K562 (cell line): ENCODE data around the gene CD300A. TPM values are rescaled to one million over a fixed set of nuclear protein-coding genes. Genes with fewer than 3 reads are reported as not detected.

Experiments
- ATF7 ChIP-seq: fragments of 450-650 bp; IDR thresholded peaks from 2 replicates; pipeline ENCODE4 v1.7.1; 2014; ENCODE audit warnings: mild to moderate bottlenecking, moderate library complexity
- CREM ChIP-seq: IDR thresholded peaks from 2 replicates; pipeline ENCODE4 v1.6.1; 2014; ENCODE audit warnings: antibody characterized with exemption, low read depth
- ETS2 ChIP-seq: IDR thresholded peaks from 2 replicates; pipeline ENCODE4 v1.6.1; 2016; ENCODE audit warnings: borderline replicate concordance, missing genetic modification characterization, mild to moderate bottlenecking, moderate library complexity, missing compliant biosample characterization; ENCODE audit not compliant: poor library complexity, severe bottlenecking
- HNRNPL ChIP-seq: fragments of 200-400 bp; formaldehyde crosslinking; IDR thresholded peaks from 2 replicates; pipeline ENCODE4 v1.6.1; 2017; ENCODE audit warnings: low read depth, mild to moderate bottlenecking, low read length
- LARP7 ChIP-seq: fragments of 450-650 bp; IDR thresholded peaks from 2 replicates; pipeline ENCODE4 v1.6.1; 2016
- LCOR ChIP-seq: sonication (generic); formaldehyde crosslinking; IDR thresholded peaks from 2 replicates; pipeline ENCODE4 v1.8.0; 2022; ENCODE audit warnings: mild to moderate bottlenecking, missing genetic modification reagents
- MYC ChIP-seq, 2 experiments: fragments of 250-450 bp in 1 of 2; sonication (Bioruptor Pico) in 1 of 2; IDR thresholded peaks; 2 replicates each; pipeline versions ENCODE4 v1.5.1 to v1.6.1; 2012 to 2021; ENCODE audit warnings: low read depth in 2 of 2, borderline replicate concordance in 1 of 2, improper control_type of control experiment in 1 of 2, low read length in 1 of 2, mild to moderate bottlenecking in 1 of 2, moderate library complexity in 1 of 2
- POLR3A ChIP-seq: IDR thresholded peaks from 2 replicates; pipeline ENCODE4 v1.6.1; 2011; ENCODE audit warnings: borderline replicate concordance, mild to moderate bottlenecking, moderate library complexity; ENCODE audit not compliant: insufficient read length, insufficient read depth; ENCODE audit errors: extremely low read depth
- RB1 ChIP-seq: fragments of 450-650 bp; IDR thresholded peaks from 2 replicates; pipeline ENCODE4 v1.6.1; 2017; ENCODE audit warnings: low read depth, mild to moderate bottlenecking
- RBM15 ChIP-seq: fragments of 200-400 bp; formaldehyde crosslinking; IDR thresholded peaks from 2 replicates; pipeline ENCODE4 v1.6.1; 2018; ENCODE audit warnings: mild to moderate bottlenecking, low read length, moderate library complexity; ENCODE audit not compliant: insufficient read depth
- ZBTB2 ChIP-seq: fragments of 450-650 bp; IDR thresholded peaks from 2 replicates; pipeline ENCODE4 v1.6.1; 2016; ENCODE audit warnings: antibody characterized with exemption
- ZFX ChIP-seq: sonication (generic); formaldehyde crosslinking; IDR thresholded peaks from 2 replicates; pipeline ENCODE4 v1.8.0; 2022; ENCODE audit warnings: mild to moderate bottlenecking, missing genetic modification reagents, moderate library complexity
- ZNF12 ChIP-seq: sonication (generic); formaldehyde crosslinking; IDR thresholded peaks from 2 replicates; pipeline ENCODE4 v1.4.0; 2020; ENCODE audit warnings: mild to moderate bottlenecking, missing genetic modification reagents
- polyA plus RNA-seq, 8 experiments: library from polyadenylated mRNA; depleted of rRNA in 4 of 8; stranded (reverse) in 5 of 8; unstranded in 3 of 8; fragments of >200 nt; fragmentation: Nextera tagmentation in 2 of 8; fragmentation: Illumina TruSeq in 1 of 8; extraction: Ambion mirVana in 2 of 8; extraction: Trizol in 1 of 8; gene quantifications; 2 replicates each; pipeline versions ENCODE4 v1.2.1 to v1.2.3, GENCODE V29; 2011 to 2014; ENCODE audit warnings: inconsistent platforms in 1 of 8, missing spikeins in 1 of 8
- total RNA-seq, 7 experiments: library from RNA; depleted of rRNA in 6 of 7; stranded (reverse); fragments of >200 nt in 6 of 7; fragmentation: Illumina TruSeq in 2 of 7; extraction: Trizol in 2 of 7; gene quantifications; 2 replicates each; pipeline versions ENCODE4 v1.2.1 to v1.2.3, GENCODE V29; 2011 to 2021; ENCODE audit warnings: low replicate concordance in 1 of 7

CD300A gene
- total and polyA plus RNA-seq, 9 of the 15 experiments (the other 6 are each of a cell fraction or from before 2014, with no cell fraction given) = 0.21 to 1.7 (median 0.41) TPM; not detected in 1

DNA sequence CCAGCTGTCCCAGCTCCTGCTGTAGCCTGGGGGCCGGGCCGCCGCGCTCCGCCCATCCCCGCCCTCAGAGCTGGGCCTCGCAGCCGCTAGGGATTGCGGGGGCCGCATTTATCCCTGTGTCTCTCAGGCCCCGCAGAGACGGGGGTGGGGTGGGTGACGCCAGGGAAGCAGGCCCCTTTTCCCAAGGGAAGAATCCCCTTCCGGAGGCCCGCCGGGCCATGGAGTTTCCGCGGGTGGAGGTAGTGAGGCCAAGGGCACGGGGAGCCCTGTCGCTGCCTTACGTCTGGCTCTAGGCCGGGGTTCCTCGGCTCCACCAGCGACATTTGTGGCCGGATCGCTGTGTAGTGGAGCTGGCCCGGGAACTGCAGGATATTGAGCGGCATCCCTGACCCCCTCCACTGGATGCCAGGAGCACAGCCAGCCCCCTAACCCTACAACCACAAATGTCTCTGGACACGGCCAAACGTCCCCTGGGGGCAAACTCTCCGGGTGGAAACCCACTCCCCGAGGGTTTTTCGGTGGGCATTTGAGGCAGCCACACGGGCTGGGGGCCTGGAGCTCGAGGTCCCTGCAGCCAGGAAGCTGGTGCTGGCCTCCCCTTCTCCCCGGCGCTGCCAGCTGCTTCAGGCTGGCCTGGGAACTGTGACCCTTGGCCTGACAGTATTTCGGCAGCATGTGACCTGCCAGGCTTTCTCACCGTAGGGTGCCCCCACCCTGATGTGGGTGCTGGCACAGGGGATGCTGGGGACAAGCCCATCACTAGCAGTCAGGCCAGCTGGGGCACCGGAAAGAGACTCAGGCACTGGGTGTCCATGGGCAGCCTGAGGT is 12.0 kb upstream of the CD300A start (continued):
- TF ChIP-seq LCOR (no peak), ETS2 (tag) (no peak), ZFX (CRISPR knock-in tag) (peak; percentile 95), MYC (IDR thresholded peaks at IDR 0.05; ENCODE audit: low read depth, low read length) (no peak), MYC (CRISPR knock-in tag; IDR thresholded peaks at IDR 0.05; ENCODE audit: borderline replicate concordance, low read depth) (peak; percentile 38; the same call in 1 of the 2 replicates), HNRNPL (no peak), CREM (no peak), LARP7 (no peak), RBM15 (no peak), POLR3A (no peak), ZNF12 (CRISPR knock-in tag) (peak; percentile 70; the same call in 1 of the 2 replicates), ZBTB2 (0 out of 2 replicates have a peak, but pooled peaks have one; percentile 26), ATF7 (peak; percentile 22; the same call in 1 of the 2 replicates), RB1 (no peak)
